SK-N-SH (cell line): ENCODE data around the gene HOXA4. TPM values are rescaled to one million over a fixed set of nuclear protein-coding genes. Genes with fewer than 3 reads are reported as not detected.

Experiments used
- CTCF ChIA-PET: fragments of 300-600, 350-600 bp; formaldehyde crosslinking; extraction: SDS; loops from one replicate; lab custom pipeline; 2021; lab: Yijun Ruan, JAX
- POLR2A ChIA-PET: fragments of 350-600 bp; sonication (Branson Sonifier 250); formaldehyde crosslinking; extraction: SDS; loops from one replicate; lab custom pipeline; 2020; ENCODE audit warnings: antibody characterized with exemption, inconsistent platforms; lab: Yijun Ruan, JAX
- DNase-seq: peaks from one replicate; pipeline ENCODE4 v3.0.0; 2012
- H2AFZ ChIP-seq: fragments of 200-600 bp; sonication (generic); 2 replicates; pipeline ENCODE4 v1.8.1; 2016; ENCODE audit warnings: antibody characterized with exemption, mild to moderate bottlenecking, low read depth
- H3F3A ChIP-seq: fragments of 200-600 bp; sonication (generic); replicated peaks from 2 replicates; pipeline ENCODE3; 2016; ENCODE audit warnings: antibody characterized with exemption, mild to moderate bottlenecking; ENCODE audit not compliant: insufficient read depth
- H3K27ac ChIP-seq, 2 experiments: fragments of 200-500 bp in 1 of 2; fragments of 200-600 bp in 1 of 2; sonication (Bioruptor generic) in 1 of 2; sonication (generic), shearing (Covaris generic) in 1 of 2; 2 replicates each; pipeline versions ENCODE4 v1.5.1 to v1.6.1; 2014 to 2016; ENCODE audit warnings: low read depth in 2 of 2, inconsistent platforms in 1 of 2, low read length in 1 of 2, mild to moderate bottlenecking in 1 of 2, mixed read lengths in 1 of 2
- H3K27me3 ChIP-seq: fragments of 200-600 bp; sonication (generic), shearing (Covaris generic); 2 replicates; pipeline ENCODE4 v1.6.1; 2016; ENCODE audit warnings: mixed run types; ENCODE audit not compliant: insufficient read depth
- H3K36me3 ChIP-seq, 2 experiments: fragments of 200-500 bp in 1 of 2; fragments of 200-600 bp in 1 of 2; sonication (Bioruptor generic) in 1 of 2; sonication (generic) in 1 of 2; replicated peaks in 1 of 2; 2 replicates each; pipeline versions ENCODE3 to v1.5.1; 2014 to 2016; ENCODE audit warnings: low read length in 1 of 2, mild to moderate bottlenecking in 1 of 2; ENCODE audit not compliant: insufficient read depth in 2 of 2, control insufficient read depth in 1 of 2
- H3K4me1 ChIP-seq, 2 experiments: fragments of 200-500 bp in 1 of 2; fragments of 200-600 bp in 1 of 2; sonication (Bioruptor generic) in 1 of 2; sonication (generic), shearing (Covaris generic) in 1 of 2; 2 replicates each; pipeline versions ENCODE4 v1.5.1 to v1.6.1; 2014 to 2016; ENCODE audit warnings: low read depth in 1 of 2, low read length in 1 of 2, mixed run types in 1 of 2; ENCODE audit not compliant: insufficient read depth in 2 of 2, control insufficient read depth in 1 of 2
- H3K4me2 ChIP-seq: fragments of 200-600 bp; sonication (generic), shearing (Covaris generic); 2 replicates; pipeline ENCODE4 v1.6.1; 2017; ENCODE audit warnings: mixed run types
- H3K4me3 ChIP-seq, 2 experiments: fragments of 200-500 bp in 1 of 2; fragments of 200-600 bp in 1 of 2; sonication (Bioruptor generic) in 1 of 2; sonication (generic), shearing (Covaris generic) in 1 of 2; 2 replicates each; pipeline versions ENCODE4 v1.5.1 to v1.8.1; 2014 to 2016; ENCODE audit warnings: low read depth in 2 of 2, inconsistent platforms in 1 of 2, low read length in 1 of 2, mild to moderate bottlenecking in 1 of 2, mixed read lengths in 1 of 2, moderate library complexity in 1 of 2
- H3K79me2 ChIP-seq: fragments of 200-600 bp; sonication (generic); 2 replicates; pipeline ENCODE4 v1.8.1; 2017; ENCODE audit warnings: mild to moderate bottlenecking; ENCODE audit not compliant: insufficient read depth
- H3K9ac ChIP-seq: fragments of 200-600 bp; sonication (generic); 2 replicates; pipeline ENCODE4 v1.6.1; 2017; ENCODE audit warnings: mixed run types
- H3K9me2 ChIP-seq: fragments of 200-600 bp; sonication (generic); 2 replicates; pipeline ENCODE4 v1.6.1; 2017; ENCODE audit warnings: mixed run types
- H3K9me3 ChIP-seq: fragments of 200-600 bp; sonication (generic); 2 replicates; pipeline ENCODE4 v1.6.1; 2017; ENCODE audit warnings: mixed run types, mild to moderate bottlenecking, moderate library complexity
- H4K20me1 ChIP-seq: fragments of 200-600 bp; sonication (generic); 2 replicates; pipeline ENCODE4 v1.6.1; 2017; ENCODE audit warnings: mild to moderate bottlenecking, mixed run types; ENCODE audit not compliant: insufficient read depth
- CTCF ChIP-seq: fragments of 200-600 bp; sonication (generic); IDR thresholded peaks from 2 replicates; pipeline ENCODE4 v1.6.1; 2017; ENCODE audit warnings: antibody characterized with exemption, mild to moderate bottlenecking, moderate library complexity
- ELF1 ChIP-seq: IDR thresholded peaks from 2 replicates; pipeline ENCODE4 v1.4.0; 2012
- FOXM1 ChIP-seq: IDR thresholded peaks from 2 replicates; pipeline ENCODE4 v1.4.0; 2012; ENCODE audit warnings: low read depth, mild to moderate bottlenecking
- GABPA ChIP-seq: IDR thresholded peaks from 2 replicates; pipeline ENCODE4 v1.4.0; 2012; ENCODE audit warnings: low read depth, mild to moderate bottlenecking
- IRF3 ChIP-seq: fragments of 150-350 bp; IDR thresholded peaks from 2 replicates; pipeline ENCODE4 v1.6.1; 2016; ENCODE audit warnings: mild to moderate bottlenecking, low read depth, low read length
- JUND ChIP-seq: IDR thresholded peaks from 2 replicates; pipeline ENCODE4 v1.4.0; 2012
- MXI1 ChIP-seq: IDR thresholded peaks from 2 replicates; pipeline ENCODE4 v1.6.1; 2012; ENCODE audit warnings: mild to moderate bottlenecking, low read depth, low read length, improper control_type of control experiment
- NFIC ChIP-seq: IDR thresholded peaks from 2 replicates; pipeline ENCODE4 v1.4.0; 2012; ENCODE audit warnings: borderline replicate concordance
- NRF1 ChIP-seq: IDR thresholded peaks from 2 replicates; pipeline ENCODE4 v1.6.1; 2012; ENCODE audit warnings: low read depth, mild to moderate bottlenecking, low read length
- PBX3 ChIP-seq: IDR thresholded peaks from 2 replicates; pipeline ENCODE4; 2012
- RFX5 ChIP-seq: IDR thresholded peaks from 2 replicates; pipeline ENCODE4 v1.6.1; 2012; ENCODE audit warnings: mild to moderate bottlenecking, improper control_type of control experiment, low read length
- TAF1 ChIP-seq: IDR thresholded peaks from 2 replicates; pipeline ENCODE4 v1.6.1; 2012; ENCODE audit warnings: low read depth, mild to moderate bottlenecking, low read length, moderate library complexity, borderline replicate concordance
- TCF12 ChIP-seq: IDR thresholded peaks from 2 replicates; pipeline ENCODE4 v1.4.0; 2012
- TEAD4 ChIP-seq: IDR thresholded peaks from 2 replicates; pipeline ENCODE4 v1.4.0; 2012; ENCODE audit warnings: mild to moderate bottlenecking, borderline replicate concordance; ENCODE audit not compliant: insufficient read depth
- YY1 ChIP-seq: IDR thresholded peaks from 2 replicates; pipeline ENCODE4 v1.4.0; 2012; ENCODE audit warnings: low read depth, mild to moderate bottlenecking
- ZBTB33 ChIP-seq: IDR thresholded peaks from 2 replicates; pipeline ENCODE4 v1.4.0; 2012; ENCODE audit warnings: low read depth, borderline replicate concordance
- WGBS: methylation state at CpG from one replicate; pipeline ENCODE4 v1.1.6; 2017; ENCODE audit warnings: low lambda C conversion rate; 5-methylcytosine and 5-hydroxymethylcytosine counted together
- polyA plus RNA-seq, 3 experiments: library from polyadenylated mRNA; depleted of rRNA; stranded (reverse); fragments of >200 nt; gene quantifications; 2 replicates each; pipeline ENCODE4 v1.2.3, GENCODE V29; 2012

HOXA4 gene
- polyA plus RNA-seq, 1 of the 3 experiments (the other 2 are of a cell fraction), result not detected

- peak; percentile 56 for DNase-seq
- H3K27me3 ChIP-seq, result peaks cover 99% of the 10 kb centered on the region
- peaks cover 0 to 4% of the 10 kb centered on the region in 2 experiments; a peak in 1 of 4 replicates for H3K4me1 ChIP-seq
- no peaks in the 10 kb centered on the region for H3K79me2 ChIP-seq
- H3K27ac ChIP-seq, result no peak overlapping the region
- ChIA-PET POLR2A (no interaction called here), CTCF (interaction anchor here (0.9 to 12.3 kb wide), 11 partner anchors 7 to 902 kb away, joined by 3 to 205 read pairs (median 4); partner anchors contain the start of genes HOXA11 and HOXA9)
- no peaks in the 10 kb centered on the region for H3K9me3 ChIP-seq
- H3K4me3 ChIP-seq, result no peak overlapping the region
- H3K36me3 ChIP-seq, result no peaks in the 10 kb centered on the region
- no peak overlapping the region for H3K4me2 ChIP-seq
- whole genome bisulfite sequencing, result 21% methylated on average over 39 of the region's 40 CpGs
- TF ChIP-seq ZBTB33 (no peak), TEAD4 (no peak), JUND (no peak), CTCF (no peak), IRF3 (no peak), RFX5 (no peak), MXI1 (no peak), TCF12 (no peak), FOXM1 (no peak), NFIC (no peak), TAF1 (no peak), YY1 (no peak), ELF1 (no peak), GABPA (no peak), PBX3 (no peak), NRF1 (no peak)
- no peaks in the 10 kb centered on the region for H4K20me1 ChIP-seq
- H3F3A ChIP-seq, result no peaks in the 10 kb centered on the region
- H3K9ac ChIP-seq, result no peak overlapping the region
- H2AFZ ChIP-seq, result peak overlapping the region; percentile 16; the same call in 1 of the 2 replicates
- no peaks in the 10 kb centered on the region for H3K9me2 ChIP-seq
These were observed 45.3 kb upstream of the HOXA4 start for GRCh38 chr7:27175626-27176523.
